ENCODE results near the gene PIM3. TPM values are rescaled to one million over a fixed set of nuclear protein-coding genes. Genes with fewer than 3 reads are reported as not detected.

PIM3 gene
- total RNA-seq: 45.0 and 64.2 TPM in 2 replicates

GRCh38 chr22:49960159-49961004, at the start of gene PIM3:
Gene PIM3 (plus strand): TSS chr22:49960772. CDS start chr22:49960948, 176 bp downstream.

GRCh38 chr22:49917974-49918910, 42.3 kb upstream of the PIM3 start, which contains the start of the genes ALG12 and CRELD2:
Gene ALG12 (minus strand): TSS chr22:49918438. CDS start chr22:49913765, 4,673 bp downstream.
Gene CRELD2 (plus strand): TSS chr22:49918634. CDS start chr22:49918770, 136 bp downstream.

GRCh38 chr22:50012211-50013181, 51.9 kb downstream of the PIM3 start, which contains the start of gene IL17REL:
Gene IL17REL (minus strand): TSS chr22:50012765. CDS start chr22:50012646, 119 bp downstream.

Other genes starting within 250 kb of the PIM3 start
- gene BRD1, start 132.9 kb upstream of the PIM3 start, total RNA-seq: 16.0 and 29.1 TPM in 2 replicates
- 11.7 and 14.4 TPM in 2 replicates for gene ZBED4, start 106.9 kb upstream of the PIM3 start, total RNA-seq
- gene ALG12, start 42.3 kb upstream of the PIM3 start, total RNA-seq: 31.3 and 35.4 TPM in 2 replicates
- gene CRELD2, start 42.1 kb upstream of the PIM3 start, total RNA-seq: 47.1 and 88.0 TPM in 2 replicates
- not detected in 2 replicates for gene IL17REL, start 52.0 kb downstream of the PIM3 start, total RNA-seq
- gene TTLL8, start 97.5 kb downstream of the PIM3 start, total RNA-seq: not detected in 2 replicates
- 0.08 TPM in 1 of 2 replicates, not detected in the other for gene MLC1, start 124.7 kb downstream of the PIM3 start, total RNA-seq
- gene MOV10L1, start 129.2 kb downstream of the PIM3 start, total RNA-seq: 0.91 and 3.0 TPM in 2 replicates
- gene PANX2, start 210.0 kb downstream of the PIM3 start, total RNA-seq: 0.65 and 1.8 TPM in 2 replicates
- 34.1 and 35.3 TPM in 2 replicates for gene TRABD, start 225.1 kb downstream of the PIM3 start, total RNA-seq
- 27.9 and 28.1 TPM in 2 replicates for gene SELENOO, start 240.2 kb downstream of the PIM3 start, total RNA-seq